K562 (cell line): ENCODE results near the gene NPY2R.

Experiments
- FOXM1 ChIP-seq, 2 experiments: fragments of 450-650 bp in 1 of 2; sonication (generic) in 1 of 2; formaldehyde crosslinking in 1 of 2; IDR thresholded peaks; 2 replicates each; pipeline versions ENCODE4 v1.6.1 to v1.9.0; 2017 to 2022; ENCODE audit warnings: low read depth in 2 of 2, mild to moderate bottlenecking in 2 of 2, missing genetic modification reagents in 1 of 2, moderate library complexity in 1 of 2
- KLF16 ChIP-seq: IDR thresholded peaks from 2 replicates; pipeline ENCODE4 v1.6.1; 2016; ENCODE audit warnings: antibody characterized with exemption
- ZBTB49 ChIP-seq: sonication (generic); formaldehyde crosslinking; IDR thresholded peaks from 2 replicates; pipeline ENCODE4 v1.8.0; 2022; ENCODE audit warnings: missing genetic modification reagents, mild to moderate bottlenecking, borderline replicate concordance
- ZNF24 ChIP-seq: fragments of 450-650 bp; IDR thresholded peaks from 2 replicates; pipeline ENCODE4 v1.6.1; 2016

- no peak for TF ChIP-seq KLF16
- no peak for TF ChIP-seq FOXM1 (IDR thresholded peaks at IDR 0.05; ENCODE audit: low read depth)
- no peak for TF ChIP-seq FOXM1 (CRISPR knock-in tag; IDR thresholded peaks at IDR 0.05; ENCODE audit: low read depth)
- TF ChIP-seq ZNF24, result no peak
- no peak for TF ChIP-seq ZBTB49 (CRISPR knock-in tag)
Measured at GRCh38 chr4:155220025-155220424, 11.6 kb downstream of the NPY2R start.
